IPS-15b (cell line): ENCODE data around the gene GAPDH.
"Not testable (repeated sequence)": the region's sequence is repeated elsewhere in the genome, so short reads cannot be mapped to it uniquely, and the experiment has no call there.

Experiments
- H3K27me3 ChIP-seq: one replicate; pipeline ENCODE4 v1.6.1; 2013; ENCODE audit warnings: low read length; ENCODE audit not compliant: control insufficient read depth, insufficient read depth
- H3K36me3 ChIP-seq: one replicate; pipeline ENCODE4 v1.6.1; 2013; ENCODE audit warnings: low read length; ENCODE audit not compliant: control insufficient read depth, insufficient read depth
- H3K4me1 ChIP-seq: one replicate; pipeline ENCODE4 v1.6.1; 2013; ENCODE audit warnings: mild to moderate bottlenecking, low read length; ENCODE audit not compliant: control insufficient read depth, insufficient read depth
- H3K4me3 ChIP-seq: one replicate; pipeline ENCODE4 v1.5.1; 2013; ENCODE audit warnings: low read depth, low read length
- H3K9ac ChIP-seq: one replicate; pipeline ENCODE4 v1.6.1; 2013; ENCODE audit warnings: low read depth, mild to moderate bottlenecking, low read length
- H3K9me3 ChIP-seq: one replicate; pipeline ENCODE4 v1.6.1; 2013; ENCODE audit warnings: mild to moderate bottlenecking, low read length; ENCODE audit not compliant: control insufficient read depth, insufficient read depth

GAPDH gene

GRCh38 chr12:6556857-6557256 lies 22.5 kb downstream of the GAPDH start:
- Histone ChIP-seq H3K9ac (no peak overlapping the region), H3K27me3 (no peaks in the 10 kb centered on the region), H3K4me1 (peaks cover 11% of the 10 kb centered on the region), H3K9me3 (no peaks in the 10 kb centered on the region), H3K4me3 (no peak overlapping the region), H3K36me3 (peaks cover 37% of the 10 kb centered on the region)

GRCh38 chr12:6558014-6558760 lies 23.9 kb downstream of the GAPDH start:
- peaks cover 46% of the 10 kb centered on the region for H3K36me3 ChIP-seq

GRCh38 chr12:6559500-6559899 lies 25.2 kb downstream of the GAPDH start:
- no peaks in the 10 kb centered on the region for H3K27me3 ChIP-seq
- no peak overlapping the region for H3K9ac ChIP-seq
- no peaks in the 10 kb centered on the region for H3K4me1 ChIP-seq
- peaks cover 50% of the 10 kb centered on the region for H3K36me3 ChIP-seq
- no peaks in the 10 kb centered on the region for H3K9me3 ChIP-seq
- no peak overlapping the region for H3K4me3 ChIP-seq

More at GRCh38 chr12:6558014-6558760, 23.9 kb downstream of the GAPDH start:
- H3K9ac ChIP-seq, H3K27me3 ChIP-seq, H3K9me3 ChIP-seq, H3K4me1 ChIP-seq, H3K4me3 ChIP-seq: not testable (repeated sequence)

- H3K4me1 ChIP-seq: no peaks in the 10 kb centered on the region
Measured at GRCh38 chr12:6560501-6561205, 26.3 kb downstream of the GAPDH start.

GRCh38 chr12:6562881-6563280 lies 28.6 kb downstream of the GAPDH start:
- H3K27me3 ChIP-seq: no peaks in the 10 kb centered on the region
- no peaks in the 10 kb centered on the region for H3K9me3 ChIP-seq
- H3K4me1 ChIP-seq: no peaks in the 10 kb centered on the region
- peaks cover 59% of the 10 kb centered on the region for H3K36me3 ChIP-seq
- H3K4me3 ChIP-seq: no peak overlapping the region
- no peak overlapping the region for H3K9ac ChIP-seq

More at GRCh38 chr12:6560501-6561205, 26.3 kb downstream of the GAPDH start:
- Histone ChIP-seq H3K27me3 (no peaks in the 10 kb centered on the region), H3K4me3 (no peak overlapping the region), H3K9ac (no peak overlapping the region), H3K9me3 (no peaks in the 10 kb centered on the region), H3K36me3 (peaks cover 57% of the 10 kb centered on the region)

GRCh38 chr12:6563448-6564050 lies 29.2 kb downstream of the GAPDH start:
- H3K9ac ChIP-seq: no peak overlapping the region
- H3K9me3 ChIP-seq: no peaks in the 10 kb centered on the region
- H3K36me3 ChIP-seq: peaks cover 59% of the 10 kb centered on the region
- no peaks in the 10 kb centered on the region for H3K4me1 ChIP-seq
- no peaks in the 10 kb centered on the region for H3K27me3 ChIP-seq
- H3K4me3 ChIP-seq: no peak overlapping the region

GRCh38 chr12:6567112-6567670 lies 32.9 kb downstream of the GAPDH start:
- Histone ChIP-seq H3K4me1 (no peaks in the 10 kb centered on the region), H3K4me3 (peak overlapping the region; percentile 97), H3K9ac (peak overlapping the region; percentile 98), H3K27me3 (no peaks in the 10 kb centered on the region), H3K9me3 (no peaks in the 10 kb centered on the region), H3K36me3 (peaks cover 46% of the 10 kb centered on the region)

GRCh38 chr12:6569312-6569711 lies 35.0 kb downstream of the GAPDH start:
- H3K4me1 ChIP-seq: no peaks in the 10 kb centered on the region
- H3K9me3 ChIP-seq: no peaks in the 10 kb centered on the region
- no peak overlapping the region for H3K9ac ChIP-seq
- no peaks in the 10 kb centered on the region for H3K27me3 ChIP-seq
- H3K36me3 ChIP-seq: peaks cover 45% of the 10 kb centered on the region
- peak overlapping the region; percentile 97 for H3K4me3 ChIP-seq

- peaks cover 45% of the 10 kb centered on the region for H3K36me3 ChIP-seq
- no peak overlapping the region for H3K4me3 ChIP-seq
- H3K9ac ChIP-seq: no peak overlapping the region
- H3K27me3 ChIP-seq: no peaks in the 10 kb centered on the region
- H3K9me3 ChIP-seq: no peaks in the 10 kb centered on the region
- H3K4me1 ChIP-seq: no peaks in the 10 kb centered on the region
Measured at GRCh38 chr12:6569786-6570185, 35.5 kb downstream of the GAPDH start.

- H3K9me3 ChIP-seq: no peaks in the 10 kb centered on the region
- H3K36me3 ChIP-seq: peaks cover 47% of the 10 kb centered on the region
- H3K27me3 ChIP-seq: no peaks in the 10 kb centered on the region
Measured at GRCh38 chr12:6570264-6570887, 36.1 kb downstream of the GAPDH start.

GRCh38 chr12:6573001-6573400 lies 38.7 kb downstream of the GAPDH start:
- no peaks in the 10 kb centered on the region for H3K27me3 ChIP-seq
- H3K9ac ChIP-seq: no peak overlapping the region
- peaks cover 52% of the 10 kb centered on the region for H3K36me3 ChIP-seq

More at GRCh38 chr12:6570264-6570887, 36.1 kb downstream of the GAPDH start:
- no peaks in the 10 kb centered on the region for H3K4me1 ChIP-seq
- H3K9ac ChIP-seq: no peak overlapping the region
- H3K4me3 ChIP-seq: no peak overlapping the region

More at GRCh38 chr12:6573001-6573400, 38.7 kb downstream of the GAPDH start:
- no peak overlapping the region for H3K4me3 ChIP-seq
- no peaks in the 10 kb centered on the region for H3K4me1 ChIP-seq
- H3K9me3 ChIP-seq: no peaks in the 10 kb centered on the region
